Left lung (tissue), 10 donors: Measurements from ENCODE around the gene REEP3. TPM values are rescaled to one million over a fixed set of nuclear protein-coding genes. Genes with fewer than 3 reads are reported as not detected.

Experiments used
- ATAC-seq: fragments of 200-7000 bp; cut with Tn5 transposase; one replicate; pipeline ENCODE4 v1.9.1; 2020; ENCODE audit warnings: moderate library complexity
- DNase-seq, 4 donors: peaks; one replicate each; pipeline ENCODE4 v3.0.0-alpha.2; 2013 to 2020
- H3K27ac ChIP-seq, 2 donors: fragments of 200-600 bp; sonication (generic) in 1 of 2; one replicate each; pipeline versions ENCODE4 v1.5.0 to v1.8.0; 2020 to 2021
- H3K27me3 ChIP-seq, 2 donors: fragments of 200-600 bp; sonication (generic) in 1 of 2; one replicate each; pipeline versions ENCODE4 v1.5.0 to v1.8.0; 2020 to 2021
- H3K36me3 ChIP-seq, 2 donors: fragments of 200-600 bp; sonication (generic) in 1 of 2; one replicate each; pipeline versions ENCODE4 v1.5.0 to v1.8.0; 2020 to 2021
- H3K4me1 ChIP-seq, 2 donors: fragments of 200-600 bp; one replicate each; pipeline ENCODE4 v1.8.0; 2021
- H3K4me3 ChIP-seq, 2 donors: fragments of 200-600 bp; sonication (generic) in 1 of 2; one replicate each; pipeline versions ENCODE4 v1.5.0 to v1.8.0; 2020 to 2021; ENCODE audit warnings: mild to moderate bottlenecking in 1 of 2
- H3K9me3 ChIP-seq, 2 donors: fragments of 200-600 bp; sonication (generic) in 1 of 2; one replicate each; pipeline versions ENCODE4 v1.5.0 to v1.8.0; 2020 to 2021
- CTCF ChIP-seq, 2 donors: fragments of 200-600 bp; sonication (generic) in 1 of 2; IDR thresholded peaks; one replicate each; pipeline versions ENCODE4 v1.5.0 to v1.8.0; 2021; ENCODE audit warnings: antibody characterized with exemption in 2 of 2
- intact Hi-C, 2 donors: fragments of 100-400 bp; cut with DNase I; formaldehyde crosslinking; loops; one replicate each; pipeline versions ENCODE4 v1.11.2 to v1.14.2; 2022
- polyA plus RNA-seq, 6 donors: library from polyadenylated mRNA; unstranded; fragments of 120-200 nt; gene quantifications; one replicate each; pipeline ENCODE4 v1.2.1, GENCODE V29; 2013; ENCODE audit not compliant: insufficient read length in 6 of 6
- total RNA-seq, 2 donors: library from RNA; stranded (reverse); fragmentation: NEBNext Ultra II Directional; extraction: Animal tissue kit (Norgen Biotek cat#: 25700); gene quantifications; one replicate each; pipeline ENCODE4 v1.2.1, GENCODE V29; 2021
- donor health status: DM: no; HTN: yes; CAD: no.
- donor health status: DM: no; HTN: no; CAD: no.

REEP3 gene
- total and polyA plus RNA-seq, 8 donors, result 29.3 to 57.8 (median 38.2) TPM

- intact Hi-C loops, result no loop called here
- Histone ChIP-seq H3K4me1 (peaks cover 4 to 8% of the 10 kb centered on the region in 2 donors), H3K27me3 (no peaks in the 10 kb centered on the region), H3K36me3 (no peaks in the 10 kb centered on the region), H3K9me3 (no peaks in the 10 kb centered on the region), H3K4me3 (no peak overlapping the region), H3K27ac (peak overlapping the region in 1 of 2 donors; percentile 34)
- ATAC-seq (no peak), DNase-seq (peak in 2 of 4 donors; percentile 45 to 51)
- no peak for TF ChIP-seq CTCF (IDR thresholded peaks at IDR 0.05)
Observed at GRCh38 chr10:63584725-63585035, 63.5 kb downstream of the REEP3 start.

- peaks cover 4 to 8% of the 10 kb centered on the region in 2 donors for H3K4me1 ChIP-seq
- ATAC-seq (no peak), DNase-seq (no peak)
- intact Hi-C loops, result no loop called here
- TF ChIP-seq CTCF (IDR thresholded peaks at IDR 0.05), result no peak
- no peaks in the 10 kb centered on the region for H3K27me3 ChIP-seq
- H3K27ac ChIP-seq, result peak overlapping the region in 1 of 2 donors; percentile 34
- H3K9me3 ChIP-seq, result no peaks in the 10 kb centered on the region
- no peaks in the 10 kb centered on the region for H3K36me3 ChIP-seq
- H3K4me3 ChIP-seq, result no peak overlapping the region
Observed at GRCh38 chr10:63585041-63585440, 63.8 kb downstream of the REEP3 start.

- TF ChIP-seq CTCF (IDR thresholded peaks at IDR 0.05), result no peak
- intact Hi-C loops, result no loop called here
- ATAC-seq, result no peak
Observed at GRCh38 chr10:63586043-63586442, 64.8 kb downstream of the REEP3 start.

GRCh38 chr10:63587191-63587590, 66.0 kb downstream of the REEP3 start:
- ATAC-seq (no peak), DNase-seq (no peak)
- H3K36me3 ChIP-seq, result no peaks in the 10 kb centered on the region
- no peak overlapping the region for H3K27ac ChIP-seq
- H3K27me3 ChIP-seq, result no peaks in the 10 kb centered on the region
- H3K9me3 ChIP-seq, result no peaks in the 10 kb centered on the region
- peaks cover 4 to 8% of the 10 kb centered on the region in 2 donors for H3K4me1 ChIP-seq
- no peak overlapping the region for H3K4me3 ChIP-seq
- TF ChIP-seq CTCF (IDR thresholded peaks at IDR 0.05), result no peak
- intact Hi-C loops, result no loop called here

More at GRCh38 chr10:63586043-63586442, 64.8 kb downstream of the REEP3 start:
- Histone ChIP-seq H3K36me3 (no peaks in the 10 kb centered on the region), H3K4me1 (peaks cover 4 to 8% of the 10 kb centered on the region in 2 donors), H3K4me3 (no peak overlapping the region), H3K9me3 (no peaks in the 10 kb centered on the region), H3K27me3 (no peaks in the 10 kb centered on the region), H3K27ac (no peak overlapping the region)
- DNase-seq, result no peak

- H3K4me1 ChIP-seq, result peaks cover 4 to 8% of the 10 kb centered on the region in 2 donors
- no peak overlapping the region for H3K27ac ChIP-seq
- ATAC-seq, result peak; percentile 87
- H3K4me3 ChIP-seq, result no peak overlapping the region
- no peaks in the 10 kb centered on the region for H3K36me3 ChIP-seq
- H3K9me3 ChIP-seq, result no peaks in the 10 kb centered on the region
- intact Hi-C loops, result no loop called here
- DNase-seq, result no peak
- no peak for TF ChIP-seq CTCF (IDR thresholded peaks at IDR 0.05)
- H3K27me3 ChIP-seq, result no peaks in the 10 kb centered on the region
Observed at GRCh38 chr10:63588436-63589167, 67.4 kb downstream of the REEP3 start.
